Spleen (tissue), 11 donors: Measurements from ENCODE around the gene MLNR. TPM values are rescaled to one million over a fixed set of nuclear protein-coding genes. Genes with fewer than 3 reads are reported as not detected.

Source experiments
- DNase-seq: peaks from one replicate; pipeline ENCODE4 v3.0.0-alpha.2; 2020
- H3K27ac ChIP-seq, 8 donors: fragments of 200-600 bp; sonication (generic) in 7 of 8; 1 replicate in 4 of 8; 2 replicates in 4 of 8; pipeline versions ENCODE4 v1.5.0 to v1.8.0; 2016 to 2021; ENCODE audit warnings: inconsistent platforms in 4 of 8, mild to moderate bottlenecking in 4 of 8, moderate library complexity in 1 of 8
- H3K27me3 ChIP-seq, 7 donors: fragments of 200-600 bp; sonication (generic) in 6 of 7; replicated peaks in 1 of 7; 1 replicate in 4 of 7; 2 replicates in 3 of 7; pipeline versions ENCODE4 v1.5.0 to v1.8.0; 2016 to 2021; ENCODE audit warnings: inconsistent platforms in 3 of 7, mild to moderate bottlenecking in 1 of 7
- H3K36me3 ChIP-seq, 6 donors: fragments of 200-600 bp; sonication (generic) in 5 of 6; 1 replicate in 4 of 6; 2 replicates in 2 of 6; pipeline versions ENCODE4 v1.5.0 to v1.8.0; 2016 to 2021; ENCODE audit warnings: inconsistent platforms in 2 of 6
- H3K4me1 ChIP-seq, 6 donors: fragments of 200-600 bp; sonication (generic) in 5 of 6; 1 replicate in 3 of 6; 2 replicates in 3 of 6; pipeline versions ENCODE4 v1.5.0 to v1.8.0; 2016 to 2021; ENCODE audit warnings: inconsistent platforms in 3 of 6
- H3K4me3 ChIP-seq, 8 donors: fragments of 200-600 bp; sonication (generic) in 7 of 8; 1 replicate in 4 of 8; 2 replicates in 4 of 8; pipeline versions ENCODE4 v1.5.0 to v1.8.0; 2016 to 2021; ENCODE audit warnings: inconsistent platforms in 4 of 8, mild to moderate bottlenecking in 4 of 8, moderate library complexity in 2 of 8
- H3K9me3 ChIP-seq, 8 donors: fragments of 200-600 bp; sonication (generic) in 7 of 8; 1 replicate in 4 of 8; 2 replicates in 4 of 8; pipeline versions ENCODE4 v1.5.0 to v1.8.0; 2016 to 2021; ENCODE audit warnings: inconsistent platforms in 4 of 8
- CTCF ChIP-seq, 11 experiments: fragments of 200-600 bp in 7 of 11; fragments of 450-650 bp in 4 of 11; sonication (generic) in 4 of 11; IDR thresholded peaks in 8 of 11; conservative IDR thresholded peaks in 3 of 11; 1 replicate in 7 of 11; 2 replicates in 4 of 11; pipeline versions ENCODE4 v1.4.0 to v1.8.0; 2016 to 2021; ENCODE audit warnings: antibody characterized with exemption in 11 of 11, inconsistent platforms in 4 of 11, mild to moderate bottlenecking in 1 of 11
- POLR2A ChIP-seq, 3 donors: fragments of 450-650 bp; IDR thresholded peaks; one replicate each; pipeline ENCODE4 v1.5.1; 2017; ENCODE audit warnings: antibody characterized with exemption in 3 of 3, mild to moderate bottlenecking in 1 of 3
- POLR2AphosphoS5 ChIP-seq, 3 donors: sonication (generic); formaldehyde crosslinking; IDR thresholded peaks; one replicate each; pipeline ENCODE4 v1.5.1; 2017; ENCODE audit warnings: antibody characterized with exemption in 3 of 3
- WGBS, 5 donors: extraction: QIAGEN DNeasy Blood & Tissue Kit in 3 of 5; methylation state at CpG; one replicate each; pipeline versions ENCODE4 v1.1.5 to v1.1.7; 2013 to 2018; 5-methylcytosine and 5-hydroxymethylcytosine counted together
- intact Hi-C: fragments of 100-400 bp; cut with DNase I; formaldehyde crosslinking; loops from one replicate; pipeline ENCODE4 v1.15.0; 2023; ENCODE audit warnings: low total_unique reads
- polyA plus RNA-seq, 3 donors: library from polyadenylated mRNA; stranded (reverse); fragments of 200-250 nt; gene quantifications; one replicate each; pipeline ENCODE4 v1.2.1, GENCODE V29; 2013
- total RNA-seq, 7 donors: library from RNA; depleted of rRNA in 3 of 7; stranded (reverse); fragments of >200 nt in 3 of 7; fragmentation: NEBNext Ultra II Directional in 4 of 7; extraction: Animal tissue kit (Norgen Biotek cat#: 25700) in 4 of 7; gene quantifications; one replicate each; pipeline versions ENCODE4 v1.1.0 to v1.2.1, GENCODE V29; 2016 to 2021
- donor health status: healthy with polysubstance abuse.
- donor health status: DM: no; HTN: no; CAD: no; lungs with moderate emphysema.
- donor health status: DM: no; HTN: no; CAD: no.
- donor health status: Bipolar disorder and iron deficiency.
- donor health status: healthy.
- donor health status: DM: no; HTN: no; CAD: no.
- donor health status: DM: yes; HTN: yes; CAD: no.

MLNR gene
- total and polyA plus RNA-seq, 10 donors: 0.37 to 0.40 TPM; not detected in 8

- H3K4me3 ChIP-seq: peak overlapping the region; percentile 4 to 66 (median 23)
- DNase-seq: no peak
- intact Hi-C loops: no loop called here
These were observed 38.1 kb downstream of the MLNR start for GRCh38 chr13:49258089-49258796.

GRCh38 chr13:49259586-49259985, 39.4 kb downstream of the MLNR start:
- Histone ChIP-seq H3K4me3 (no peak overlapping the region), H3K9me3 (no peaks in the 10 kb centered on the region), H3K27me3 (no peaks in the 10 kb centered on the region), H3K36me3 (peaks cover 0 to 78% (median 33%) of the 10 kb centered on the region in 6 donors), H3K4me1 (peaks cover 0 to 24% (median 16%) of the 10 kb centered on the region in 6 donors), H3K27ac (no peak overlapping the region)
- WGBS, 5 donors: 86 to 96% (median 90%) methylated on average over 6 of the region's 6 CpGs
- intact Hi-C loops: no loop called here
- TF ChIP-seq POLR2A (IDR thresholded peaks at IDR 0.05): no peak
- TF ChIP-seq CTCF (IDR thresholded peaks at IDR 0.05 in 8 of 11, conservative IDR thresholded peaks at IDR 0.05 in 3 of 11): no peak
- TF ChIP-seq POLR2AphosphoS5 (IDR thresholded peaks at IDR 0.05): no peak
- no peak for DNase-seq

More at GRCh38 chr13:49258089-49258796, 38.1 kb downstream of the MLNR start:
- peak overlapping the region; percentile 1 to 77 (median 68) for H3K27ac ChIP-seq
- peaks cover 0 to 33% (median 23%) of the 10 kb centered on the region in 6 donors for H3K4me1 ChIP-seq
- 4 to 15% (median 7%) methylated on average over 3 of the region's 3 CpGs for WGBS, 5 donors
- TF ChIP-seq CTCF (IDR thresholded peaks at IDR 0.05 in 8 of 11, conservative IDR thresholded peaks at IDR 0.05 in 3 of 11) (no peak), POLR2A (IDR thresholded peaks at IDR 0.05) (no peak), POLR2AphosphoS5 (IDR thresholded peaks at IDR 0.05) (no peak)
- H3K36me3 ChIP-seq: peaks cover 0 to 80% (median 33%) of the 10 kb centered on the region in 6 donors
- no peaks in the 10 kb centered on the region for H3K27me3 ChIP-seq
- no peaks in the 10 kb centered on the region for H3K9me3 ChIP-seq

GRCh38 chr13:49262634-49263033, 42.5 kb downstream of the MLNR start:
- TF ChIP-seq POLR2AphosphoS5 (IDR thresholded peaks at IDR 0.05): no peak
- no peak for TF ChIP-seq CTCF (IDR thresholded peaks at IDR 0.05 in 8 of 11, conservative IDR thresholded peaks at IDR 0.05 in 3 of 11)
- no peak for TF ChIP-seq POLR2A (IDR thresholded peaks at IDR 0.05)
- DNase-seq: no peak
- Histone ChIP-seq H3K36me3 (peaks cover 0 to 73% (median 33%) of the 10 kb centered on the region in 6 donors), H3K27me3 (no peaks in the 10 kb centered on the region), H3K27ac (no peak overlapping the region), H3K4me3 (no peak overlapping the region), H3K4me1 (peaks cover 0 to 16% (median 10%) of the 10 kb centered on the region in 6 donors), H3K9me3 (no peaks in the 10 kb centered on the region)
- intact Hi-C loops: no loop called here
- 87 to 97% (median 90%) methylated on average over 6 of the region's 6 CpGs for WGBS, 5 donors

- Histone ChIP-seq H3K4me3 (no peak overlapping the region), H3K36me3 (peaks cover 0 to 85% (median 31%) of the 10 kb centered on the region in 6 donors), H3K9me3 (no peaks in the 10 kb centered on the region), H3K27ac (no peak overlapping the region), H3K27me3 (no peaks in the 10 kb centered on the region), H3K4me1 (no peaks in the 10 kb centered on the region)
- TF ChIP-seq POLR2A (IDR thresholded peaks at IDR 0.05): no peak
- TF ChIP-seq POLR2AphosphoS5 (IDR thresholded peaks at IDR 0.05): no peak
- TF ChIP-seq CTCF (IDR thresholded peaks at IDR 0.05 in 8 of 11, conservative IDR thresholded peaks at IDR 0.05 in 3 of 11): no peak
- intact Hi-C loops: no loop called here
- 30 to 57% (median 43%) methylated on average over 2 of the region's 2 CpGs for WGBS, 5 donors
- DNase-seq: no peak
These were observed 45.7 kb downstream of the MLNR start for GRCh38 chr13:49265822-49266221.
